ENCODE measurements around the gene KBTBD7.

Gene KBTBD7

GRCh38 chr13:41156620-41157019 is 37.7 kb downstream of the KBTBD7 start:
- Histone ChIP-seq H3K27me3 (ENCODE audit: control insufficient read depth, insufficient read depth, low read length) (no peaks in the 10 kb centered on the region), H3K4me3 (ENCODE audit: low read depth, low read length) (no peak overlapping the region), H3K4me1 (no peaks in the 10 kb centered on the region), H2AFZ (no peak overlapping the region), H3K27ac (no peak overlapping the region), H3K9me3 (ENCODE audit: control insufficient read depth, low read length) (no peaks in the 10 kb centered on the region), H3K9ac (no peak overlapping the region), H3K36me3 (ENCODE audit: control insufficient read depth, insufficient read depth, low read length) (no peaks in the 10 kb centered on the region), H3K79me2 (no peaks in the 10 kb centered on the region), H3K4me2 (ENCODE audit: low read length) (no peak overlapping the region)
- TF ChIP-seq, protein P1, sequence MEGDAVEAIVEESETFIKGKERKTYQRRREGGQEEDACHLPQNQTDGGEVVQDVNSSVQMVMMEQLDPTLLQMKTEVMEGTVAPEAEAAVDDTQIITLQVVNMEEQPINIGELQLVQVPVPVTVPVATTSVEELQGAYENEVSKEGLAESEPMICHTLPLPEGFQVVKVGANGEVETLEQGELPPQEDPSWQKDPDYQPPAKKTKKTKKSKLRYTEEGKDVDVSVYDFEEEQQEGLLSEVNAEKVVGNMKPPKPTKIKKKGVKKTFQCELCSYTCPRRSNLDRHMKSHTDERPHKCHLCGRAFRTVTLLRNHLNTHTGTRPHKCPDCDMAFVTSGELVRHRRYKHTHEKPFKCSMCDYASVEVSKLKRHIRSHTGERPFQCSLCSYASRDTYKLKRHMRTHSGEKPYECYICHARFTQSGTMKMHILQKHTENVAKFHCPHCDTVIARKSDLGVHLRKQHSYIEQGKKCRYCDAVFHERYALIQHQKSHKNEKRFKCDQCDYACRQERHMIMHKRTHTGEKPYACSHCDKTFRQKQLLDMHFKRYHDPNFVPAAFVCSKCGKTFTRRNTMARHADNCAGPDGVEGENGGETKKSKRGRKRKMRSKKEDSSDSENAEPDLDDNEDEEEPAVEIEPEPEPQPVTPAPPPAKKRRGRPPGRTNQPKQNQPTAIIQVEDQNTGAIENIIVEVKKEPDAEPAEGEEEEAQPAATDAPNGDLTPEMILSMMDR (IDR thresholded peaks at IDR 0.05) = no peak

- Histone ChIP-seq H3K79me2 (no peaks in the 10 kb centered on the region), H3K4me3 (ENCODE audit: low read depth, low read length) (no peak overlapping the region), H3K9me3 (ENCODE audit: control insufficient read depth, low read length) (no peaks in the 10 kb centered on the region), H3K27ac (no peak overlapping the region), H3K36me3 (ENCODE audit: control insufficient read depth, insufficient read depth, low read length) (no peaks in the 10 kb centered on the region), H3K4me1 (no peaks in the 10 kb centered on the region), H3K9ac (no peak overlapping the region), H3K27me3 (ENCODE audit: control insufficient read depth, insufficient read depth, low read length) (no peaks in the 10 kb centered on the region), H2AFZ (no peak overlapping the region), H3K4me2 (ENCODE audit: low read length) (no peak overlapping the region)
- TF ChIP-seq, protein P1 (IDR thresholded peaks at IDR 0.05) = no peak
Observed at GRCh38 chr13:41154042-41154441, 40.3 kb downstream of the KBTBD7 start.

- Histone ChIP-seq H3K9me3 (ENCODE audit: control insufficient read depth, low read length) (no peaks in the 10 kb centered on the region), H3K79me2 (no peaks in the 10 kb centered on the region), H3K9ac (no peak overlapping the region), H3K27me3 (ENCODE audit: control insufficient read depth, insufficient read depth, low read length) (no peaks in the 10 kb centered on the region), H3K4me3 (ENCODE audit: low read depth, low read length) (no peak overlapping the region), H3K4me2 (ENCODE audit: low read length) (no peak overlapping the region), H3K4me1 (no peaks in the 10 kb centered on the region), H3K27ac (no peak overlapping the region), H3K36me3 (ENCODE audit: control insufficient read depth, insufficient read depth, low read length) (no peaks in the 10 kb centered on the region), H2AFZ (no peak overlapping the region)
- TF ChIP-seq, protein P1 (IDR thresholded peaks at IDR 0.05) = no peak
Observed at GRCh38 chr13:41152005-41152404, 42.4 kb downstream of the KBTBD7 start.

GRCh38 chr13:41150058-41150457 is 44.3 kb downstream of the KBTBD7 start:
- Histone ChIP-seq H3K27me3 (ENCODE audit: control insufficient read depth, insufficient read depth, low read length) (no peaks in the 10 kb centered on the region), H3K9me3 (ENCODE audit: control insufficient read depth, low read length) (no peaks in the 10 kb centered on the region), H3K79me2 (no peaks in the 10 kb centered on the region)

More at GRCh38 chr13:41150058-41150457, 44.3 kb downstream of the KBTBD7 start:
- Histone ChIP-seq H3K36me3 (ENCODE audit: control insufficient read depth, insufficient read depth, low read length) (no peaks in the 10 kb centered on the region), H3K4me2 (ENCODE audit: low read length) (no peak overlapping the region), H3K27ac (no peak overlapping the region), H2AFZ (no peak overlapping the region), H3K4me3 (ENCODE audit: low read depth, low read length) (no peak overlapping the region), H3K4me1 (no peaks in the 10 kb centered on the region), H3K9ac (no peak overlapping the region)
- TF ChIP-seq, protein P1 (IDR thresholded peaks at IDR 0.05) = no peak
